Hepatocyte (in vitro differentiated cells): ENCODE data around the gene NMRK1.

Source experiments
- CTCF ChIP-seq: fragments of 200-600 bp; sonication (generic); IDR thresholded peaks from 2 replicates; pipeline ENCODE4 v1.5.1; 2016; ENCODE audit warnings: antibody characterized with exemption, mild to moderate bottlenecking; ENCODE audit not compliant: poor library complexity
- EZH2 ChIP-seq: fragments of 200-600 bp; sonication (generic); IDR thresholded peaks from 2 replicates; pipeline ENCODE4 v1.6.1; 2016; ENCODE audit warnings: antibody characterized with exemption, mild to moderate bottlenecking, borderline replicate concordance
- EZH2phosphoT487 ChIP-seq: fragments of 200-600 bp; sonication (generic); IDR thresholded peaks from one replicate; pipeline ENCODE4 v1.6.1; 2018; ENCODE audit warnings: antibody characterized with exemption, mild to moderate bottlenecking, low read depth, moderate library complexity; ENCODE audit not compliant: unreplicated experiment, severe bottlenecking

GRCh38 chr9:75084081-75084672 lies 3.8 kb downstream of the NMRK1 start:
- no peak for TF ChIP-seq CTCF
- TF ChIP-seq EZH2 = no peak
- TF ChIP-seq EZH2phosphoT487 = no peak
